ENCODE data around the gene DUSP3.

DUSP3 gene

GRCh38 chr17:43778337-43779144, at the start of gene DUSP3:
TSS of gene DUSP3 (minus strand) at chr17:43778977. CDS start at chr17:43778924, 53 bp downstream.
- peak within 1 kb of the TSS; percentile 82 for H3K4me3 ChIP-seq (replicated peaks; ENCODE audit: low read depth, low read length)
- H3K27me3 ChIP-seq (replicated peaks; ENCODE audit: control insufficient read depth, insufficient read depth, low read length) = peaks cover 2% of the 10 kb centered on the region; the same call in 1 of the 2 replicates
- H3K36me3 ChIP-seq (ENCODE audit: control insufficient read depth, insufficient read depth, low read length) = no peaks in the 10 kb centered on the region; the same call in 1 of the 2 replicates
- peak; percentile 80 for DNase-seq (ENCODE audit: extremely low read depth, insufficient read length)
- TF ChIP-seq CTCF (IDR thresholded peaks at IDR 0.05; ENCODE audit: insufficient read depth, low read length, poor library complexity, severe bottlenecking) = no peak

GRCh38 chr17:43827596-43827995, 48.8 kb upstream of the DUSP3 start:
- H3K27me3 ChIP-seq (replicated peaks; ENCODE audit: control insufficient read depth, insufficient read depth, low read length) = peaks cover 2% of the 10 kb centered on the region
- no peak for DNase-seq (ENCODE audit: extremely low read depth, insufficient read length)
- H3K36me3 ChIP-seq (ENCODE audit: control insufficient read depth, insufficient read depth, low read length) = no peaks in the 10 kb centered on the region

GRCh38 chr17:43826206-43826605, 47.4 kb upstream of the DUSP3 start:
- TF ChIP-seq CTCF (IDR thresholded peaks at IDR 0.05; ENCODE audit: insufficient read depth, low read length, poor library complexity, severe bottlenecking) = no peak

More at GRCh38 chr17:43827596-43827995, 48.8 kb upstream of the DUSP3 start:
- no peak overlapping the region for H3K4me3 ChIP-seq (replicated peaks; ENCODE audit: low read depth, low read length)
- no peak for TF ChIP-seq CTCF (IDR thresholded peaks at IDR 0.05; ENCODE audit: insufficient read depth, low read length, poor library complexity, severe bottlenecking)

GRCh38 chr17:43825567-43825966, 46.8 kb upstream of the DUSP3 start:
- Histone ChIP-seq H3K4me3 (replicated peaks; ENCODE audit: low read depth, low read length) (no peak overlapping the region), H3K27me3 (replicated peaks; ENCODE audit: control insufficient read depth, insufficient read depth, low read length) (no peaks in the 10 kb centered on the region; the same call in none of the 2 replicates), H3K36me3 (ENCODE audit: control insufficient read depth, insufficient read depth, low read length) (no peaks in the 10 kb centered on the region)
- TF ChIP-seq CTCF (IDR thresholded peaks at IDR 0.05; ENCODE audit: insufficient read depth, low read length, poor library complexity, severe bottlenecking) = no peak
- no peak for DNase-seq (ENCODE audit: extremely low read depth, insufficient read length)

More at GRCh38 chr17:43826206-43826605, 47.4 kb upstream of the DUSP3 start:
- no peaks in the 10 kb centered on the region; the same call in none of the 2 replicates for H3K27me3 ChIP-seq (replicated peaks; ENCODE audit: control insufficient read depth, insufficient read depth, low read length)
- no peak overlapping the region for H3K4me3 ChIP-seq (replicated peaks; ENCODE audit: low read depth, low read length)
- H3K36me3 ChIP-seq (ENCODE audit: control insufficient read depth, insufficient read depth, low read length) = no peaks in the 10 kb centered on the region
- no peak for DNase-seq (ENCODE audit: extremely low read depth, insufficient read length)

GRCh38 chr17:43823350-43824084, 44.7 kb upstream of the DUSP3 start:
- no peak overlapping the region for H3K4me3 ChIP-seq (replicated peaks; ENCODE audit: low read depth, low read length)
- H3K27me3 ChIP-seq (replicated peaks; ENCODE audit: control insufficient read depth, insufficient read depth, low read length) = no peaks in the 10 kb centered on the region; the same call in none of the 2 replicates
- no peaks in the 10 kb centered on the region for H3K36me3 ChIP-seq (ENCODE audit: control insufficient read depth, insufficient read depth, low read length)
- no peak for DNase-seq (ENCODE audit: extremely low read depth, insufficient read length)
- TF ChIP-seq CTCF (IDR thresholded peaks at IDR 0.05; ENCODE audit: insufficient read depth, low read length, poor library complexity, severe bottlenecking) = no peak

All from GM06990 (cell line).